ENCODE data around the gene SYNJ2. TPM values are rescaled to one million over a fixed set of nuclear protein-coding genes. Genes with fewer than 3 reads are reported as not detected.

Gene SYNJ2
- total RNA-seq, 1 experiment from 2014 or later, result 70.0 TPM

DNA sequence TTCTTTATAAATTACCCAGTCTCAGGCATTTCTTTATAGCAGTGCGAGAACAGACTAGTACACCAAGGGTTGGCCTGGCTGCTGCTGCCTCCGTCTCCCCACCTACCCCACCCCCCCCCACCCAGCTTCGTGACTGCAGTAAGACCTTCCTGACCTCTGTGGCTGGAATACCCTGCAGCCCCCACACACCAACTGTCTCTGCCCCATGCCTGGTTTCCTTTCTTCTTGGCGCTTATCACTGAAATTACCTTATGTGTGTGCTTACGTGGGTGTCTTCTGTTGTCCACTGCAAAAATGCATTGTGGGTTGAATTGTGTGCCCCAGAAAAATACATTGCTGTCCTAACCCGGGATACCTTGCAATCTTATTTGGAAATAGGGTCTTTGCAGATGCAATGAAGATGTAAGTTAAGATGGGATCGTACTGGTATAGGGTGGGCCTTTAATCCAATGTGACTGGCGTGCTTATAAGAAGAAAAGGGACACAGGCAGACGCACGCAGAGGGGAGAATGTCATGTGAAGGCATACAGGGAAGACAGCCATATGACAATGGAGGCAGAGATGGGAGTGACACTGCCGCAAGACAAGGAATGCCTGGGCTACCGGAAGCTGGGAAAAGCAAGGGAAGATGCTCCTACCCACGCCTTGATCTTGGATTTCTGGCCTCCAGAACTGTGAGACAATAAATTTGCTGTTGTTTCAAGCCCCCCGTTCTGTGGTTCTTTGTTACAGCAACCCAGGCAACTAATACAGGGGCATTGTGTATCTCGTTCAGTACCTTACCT is 15.4 kb downstream of the SYNJ2 start:
- ChIA-PET CTCF (no interaction called here), POLR2A (no interaction called here)
- BruUV-seq (replicated peaks), result no TSS peak
- Histone ChIP-seq H3K36me3 (ENCODE audit: control insufficient read depth, insufficient read depth, low read length) (0 out of 2 replicates have a peak, but pooled peaks cover 2% of the 10 kb centered on the region), H3K4me3 (ENCODE audit: low read depth in 2 of 2, low read length in 2 of 2) (no peak overlapping the region), H3K4me1 (ENCODE audit: control insufficient read depth, insufficient read depth, low read length) (peaks cover 68% of the 10 kb centered on the region), H3K9me3 (ENCODE audit: control insufficient read depth, insufficient read depth, low read depth, low read length) (no peaks in the 10 kb centered on the region), H3K27me3 (ENCODE audit: control insufficient read depth, insufficient read depth, low read length) (no peaks in the 10 kb centered on the region), H3K27ac (ENCODE audit: low read length) (peak overlapping the region; percentile 35; the same call in 1 of the 2 replicates)
- in situ Hi-C loops (cut with HindIII; ENCODE audit: low pct_unique_long_range_greater_than_20kb, low sequenced_read_pairs) (no loop called here), intact Hi-C loops (cut with micrococcal nuclease; ENCODE audit: unreplicated experiment) (no loop called here)
- TF ChIP-seq CTCF (IDR thresholded peaks at IDR 0.05) (no peak), REST (IDR thresholded peaks at IDR 0.05; ENCODE audit: insufficient read depth in 1 of 2, low read depth in 2 of 2, low read length in 1 of 2) (no peak), SIN3A (IDR thresholded peaks at IDR 0.05; ENCODE audit: borderline replicate concordance, insufficient read depth, low read depth, low read length) (no peak), POLR2AphosphoS5 (IDR thresholded peaks at IDR 0.05; ENCODE audit: low read depth, low read length) (no peak), TCF7L2 (IDR thresholded peaks at IDR 0.05; ENCODE audit: low read depth, low read length) (no peak)
- ATAC-seq (no peak), DNase-seq (ENCODE audit: low read depth, low spot score) (no peak)

DNA sequence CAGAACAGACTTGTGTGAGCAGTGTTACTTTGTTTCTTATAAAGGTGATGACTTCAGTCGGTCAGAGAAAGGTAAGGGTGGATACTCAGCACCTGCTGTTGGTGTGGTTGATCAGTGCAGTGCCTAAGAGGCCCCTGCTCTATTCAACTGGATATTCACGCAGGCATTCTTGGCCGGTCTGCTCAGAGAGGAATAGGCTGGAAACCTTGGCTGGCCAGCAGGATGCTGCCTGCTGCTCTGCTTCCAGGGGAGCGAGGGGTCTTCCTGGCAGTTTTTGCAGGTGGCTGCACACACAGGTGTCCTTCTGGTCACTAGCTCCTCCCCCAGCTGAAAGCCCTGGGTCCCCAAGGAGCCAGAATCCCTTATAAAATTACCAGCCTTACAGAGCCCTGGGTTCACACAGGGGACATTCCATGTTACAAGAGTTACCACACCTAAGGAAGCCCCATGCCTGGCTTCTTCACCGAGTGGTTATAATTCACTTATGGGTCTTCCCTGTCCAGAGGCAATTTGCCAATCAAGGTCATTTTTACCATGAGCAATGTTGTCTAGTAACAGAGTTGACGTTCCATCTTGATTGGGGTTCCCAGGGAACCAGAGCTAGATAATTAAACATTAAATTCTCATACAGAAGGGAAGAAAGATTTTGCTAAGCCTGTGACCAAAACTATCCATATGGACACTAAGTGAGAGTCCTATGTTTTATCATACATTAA is 16.4 kb downstream of the SYNJ2 start:
- Histone ChIP-seq H3K9me3 (ENCODE audit: control insufficient read depth, insufficient read depth, low read depth, low read length) (no peaks in the 10 kb centered on the region), H3K36me3 (ENCODE audit: control insufficient read depth, insufficient read depth, low read length) (0 out of 2 replicates have a peak, but pooled peaks cover 2% of the 10 kb centered on the region), H3K27me3 (ENCODE audit: control insufficient read depth, insufficient read depth, low read length) (no peaks in the 10 kb centered on the region), H3K27ac (ENCODE audit: low read length) (peak overlapping the region; percentile 35; the same call in 1 of the 2 replicates), H3K4me1 (ENCODE audit: control insufficient read depth, insufficient read depth, low read length) (peaks cover 77% of the 10 kb centered on the region), H3K4me3 (ENCODE audit: low read depth in 2 of 2, low read length in 2 of 2) (no peak overlapping the region)
- CTCF ChIA-PET, result no interaction called here
- in situ Hi-C loops (cut with HindIII; ENCODE audit: low pct_unique_long_range_greater_than_20kb, low sequenced_read_pairs) (no loop called here), intact Hi-C loops (cut with micrococcal nuclease; ENCODE audit: unreplicated experiment) (no loop called here)
- BruUV-seq (replicated peaks), result no TSS peak
- no peak for DNase-seq (ENCODE audit: low read depth, low spot score)
- no peak for ATAC-seq
- TF ChIP-seq REST (IDR thresholded peaks at IDR 0.05; ENCODE audit: insufficient read depth in 1 of 2, low read depth in 2 of 2, low read length in 1 of 2) (no peak), POLR2AphosphoS5 (IDR thresholded peaks at IDR 0.05; ENCODE audit: low read depth, low read length) (no peak), TCF7L2 (IDR thresholded peaks at IDR 0.05; ENCODE audit: low read depth, low read length) (no peak), CTCF (IDR thresholded peaks at IDR 0.05) (no peak), SIN3A (IDR thresholded peaks at IDR 0.05; ENCODE audit: borderline replicate concordance, insufficient read depth, low read depth, low read length) (no peak)
- POLR2A ChIA-PET, result interaction anchor here (0.6 kb wide), 1 partner anchor 236 kb away, joined by 3 read pairs; no protein-coding TSS in a partner anchor
